ENCODE data around the gene CHRDL2. TPM values are rescaled to one million over a fixed set of nuclear protein-coding genes. Genes with fewer than 3 reads are reported as not detected.

CHRDL2 gene
- total RNA-seq, 1 donor from 2014 or later, result not detected

DNA sequence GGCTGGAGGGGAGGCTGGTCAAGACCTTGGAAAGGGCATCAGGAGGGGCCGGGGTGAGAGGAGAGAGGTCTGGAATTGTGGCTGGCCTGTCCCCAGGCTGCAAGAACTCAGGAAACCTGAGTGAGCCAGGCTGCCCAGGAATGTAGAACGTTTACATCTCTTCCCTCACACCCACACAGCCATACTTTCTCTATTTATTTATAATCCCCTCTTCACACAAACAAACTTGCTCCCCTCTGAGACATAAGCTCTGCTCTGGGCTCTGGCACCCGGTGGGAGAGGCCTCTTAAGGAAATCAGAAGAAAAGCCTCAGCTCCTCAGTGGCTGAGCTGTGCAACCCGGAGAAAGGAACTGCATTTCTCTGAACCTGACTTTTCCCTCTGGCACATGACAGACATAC, 5.5 kb downstream of the CHRDL2 start:
- H3K4me3 ChIP-seq (ENCODE audit: low read depth, low read length), result no peak overlapping the region
- TF ChIP-seq, protein P1, sequence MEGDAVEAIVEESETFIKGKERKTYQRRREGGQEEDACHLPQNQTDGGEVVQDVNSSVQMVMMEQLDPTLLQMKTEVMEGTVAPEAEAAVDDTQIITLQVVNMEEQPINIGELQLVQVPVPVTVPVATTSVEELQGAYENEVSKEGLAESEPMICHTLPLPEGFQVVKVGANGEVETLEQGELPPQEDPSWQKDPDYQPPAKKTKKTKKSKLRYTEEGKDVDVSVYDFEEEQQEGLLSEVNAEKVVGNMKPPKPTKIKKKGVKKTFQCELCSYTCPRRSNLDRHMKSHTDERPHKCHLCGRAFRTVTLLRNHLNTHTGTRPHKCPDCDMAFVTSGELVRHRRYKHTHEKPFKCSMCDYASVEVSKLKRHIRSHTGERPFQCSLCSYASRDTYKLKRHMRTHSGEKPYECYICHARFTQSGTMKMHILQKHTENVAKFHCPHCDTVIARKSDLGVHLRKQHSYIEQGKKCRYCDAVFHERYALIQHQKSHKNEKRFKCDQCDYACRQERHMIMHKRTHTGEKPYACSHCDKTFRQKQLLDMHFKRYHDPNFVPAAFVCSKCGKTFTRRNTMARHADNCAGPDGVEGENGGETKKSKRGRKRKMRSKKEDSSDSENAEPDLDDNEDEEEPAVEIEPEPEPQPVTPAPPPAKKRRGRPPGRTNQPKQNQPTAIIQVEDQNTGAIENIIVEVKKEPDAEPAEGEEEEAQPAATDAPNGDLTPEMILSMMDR (conservative IDR thresholded peaks at IDR 0.05; ENCODE audit: low read depth, low read length), result no peak
- DNase-seq (ENCODE audit: low read depth), result no peak

DNA sequence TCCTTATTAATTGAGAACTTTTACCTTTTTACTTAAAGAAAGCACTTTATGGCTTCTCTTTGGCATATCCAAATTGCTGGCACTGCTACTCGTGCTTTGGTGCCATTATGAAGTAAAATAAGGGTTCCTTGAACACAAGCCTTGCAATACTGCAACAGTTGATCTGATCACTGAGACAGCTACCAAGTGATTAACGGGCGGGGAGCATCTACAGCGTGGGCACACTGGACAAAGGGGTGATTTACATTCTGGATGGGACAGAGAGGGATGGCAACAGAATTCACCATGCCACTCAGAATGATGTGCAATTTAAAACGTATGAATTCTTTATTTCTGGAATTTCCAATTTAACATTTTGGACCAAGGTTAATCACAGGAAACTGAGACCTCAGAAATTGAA, 7.7 kb downstream of the CHRDL2 start:
- TF ChIP-seq, protein P1 (conservative IDR thresholded peaks at IDR 0.05; ENCODE audit: low read depth, low read length), result no peak
- H3K4me3 ChIP-seq (ENCODE audit: low read depth, low read length), result no peak overlapping the region
- DNase-seq (ENCODE audit: low read depth), result no peak

DNA sequence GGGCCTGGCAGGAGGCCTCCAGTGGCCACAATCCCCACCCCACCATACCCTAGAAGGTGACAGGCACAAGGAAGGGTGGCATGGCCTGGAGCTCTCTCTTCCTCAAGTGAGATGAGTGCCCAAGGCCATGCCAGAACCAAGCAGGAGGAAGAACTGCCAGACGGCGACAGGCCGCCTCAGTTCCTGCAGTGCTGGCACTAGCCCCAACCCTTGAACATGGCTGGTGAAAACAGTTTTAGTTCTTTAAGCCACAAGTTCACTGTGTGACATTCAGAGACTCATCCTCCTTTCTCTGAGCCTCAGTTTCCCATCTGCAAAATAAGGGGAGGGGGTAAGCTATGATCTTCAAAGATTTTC, 9.8 kb downstream of the CHRDL2 start:
- TF ChIP-seq, protein P1 (conservative IDR thresholded peaks at IDR 0.05; ENCODE audit: low read depth, low read length), result no peak
- no peak overlapping the region for H3K4me3 ChIP-seq (ENCODE audit: low read depth, low read length)
- no peak for DNase-seq (ENCODE audit: low read depth)

DNA sequence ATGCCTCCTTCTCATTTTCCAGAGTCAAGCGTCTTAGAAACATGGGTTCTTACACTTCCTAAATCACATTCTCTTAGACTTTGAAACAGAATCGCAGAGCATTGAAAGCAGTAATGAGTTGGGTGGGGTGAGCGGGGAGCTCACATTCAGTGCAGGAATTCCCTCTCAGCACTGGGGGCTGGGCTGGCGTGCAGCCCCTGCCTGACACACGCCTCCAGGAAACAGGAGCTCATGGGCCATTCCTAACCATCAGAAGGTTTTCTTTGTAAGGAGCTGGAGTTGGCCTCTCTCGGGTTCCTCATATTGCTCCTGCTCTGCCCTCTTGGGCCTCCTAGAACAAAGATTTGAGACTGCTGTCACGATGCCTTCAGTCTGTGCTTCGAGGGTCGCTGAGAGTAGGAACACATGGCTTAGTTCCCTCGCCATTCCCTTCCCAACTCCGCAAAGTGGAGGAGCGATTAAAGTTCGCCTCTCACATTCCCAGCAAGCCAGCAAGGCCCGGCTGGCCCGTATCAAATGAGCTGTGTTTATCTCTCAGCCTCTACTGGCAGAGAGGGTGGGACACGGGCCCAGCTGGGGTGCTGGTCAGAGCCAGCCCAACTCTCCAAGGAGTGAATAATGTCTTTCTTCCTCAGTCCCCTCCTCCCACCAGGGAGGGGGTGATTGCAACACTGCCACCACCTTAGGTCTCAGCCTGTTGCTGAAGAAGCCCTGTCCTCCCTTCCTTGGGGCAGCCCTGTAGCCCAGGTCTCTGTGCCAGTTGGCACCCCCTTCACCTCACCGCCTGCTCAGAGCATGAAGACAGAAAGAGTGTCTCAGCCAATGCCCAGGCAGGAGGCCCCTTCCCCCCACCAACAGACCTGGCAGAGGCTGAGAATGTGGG, 10.4 kb downstream of the CHRDL2 start:
- H3K4me3 ChIP-seq (ENCODE audit: low read depth, low read length), result no peak overlapping the region
- TF ChIP-seq, protein P1 (conservative IDR thresholded peaks at IDR 0.05; ENCODE audit: low read depth, low read length), result no peak
- no peak for DNase-seq (ENCODE audit: low read depth)

DNA sequence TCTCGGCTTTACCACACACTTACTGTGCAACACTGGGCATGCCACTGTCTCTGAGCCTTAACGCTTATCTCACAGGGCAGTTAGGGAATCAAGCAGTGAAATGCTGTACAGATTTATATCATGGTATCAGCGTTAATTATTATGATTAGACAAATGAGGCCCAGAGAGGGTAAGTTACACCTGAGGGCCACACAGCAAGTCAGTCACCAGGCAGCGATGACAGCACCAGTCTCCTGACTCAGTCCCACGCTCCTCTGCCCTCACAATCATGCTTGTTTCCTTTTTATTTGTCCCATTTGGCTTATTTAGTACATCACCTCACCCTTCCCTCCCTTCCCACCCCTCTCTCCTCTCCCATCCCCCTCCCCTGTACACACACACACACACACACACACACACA, 12.2 kb downstream of the CHRDL2 start:
- DNase-seq (ENCODE audit: low read depth), result no peak
- TF ChIP-seq, protein P1 (conservative IDR thresholded peaks at IDR 0.05; ENCODE audit: low read depth, low read length), result no peak
- no peak overlapping the region for H3K4me3 ChIP-seq (ENCODE audit: low read depth, low read length)

DNA sequence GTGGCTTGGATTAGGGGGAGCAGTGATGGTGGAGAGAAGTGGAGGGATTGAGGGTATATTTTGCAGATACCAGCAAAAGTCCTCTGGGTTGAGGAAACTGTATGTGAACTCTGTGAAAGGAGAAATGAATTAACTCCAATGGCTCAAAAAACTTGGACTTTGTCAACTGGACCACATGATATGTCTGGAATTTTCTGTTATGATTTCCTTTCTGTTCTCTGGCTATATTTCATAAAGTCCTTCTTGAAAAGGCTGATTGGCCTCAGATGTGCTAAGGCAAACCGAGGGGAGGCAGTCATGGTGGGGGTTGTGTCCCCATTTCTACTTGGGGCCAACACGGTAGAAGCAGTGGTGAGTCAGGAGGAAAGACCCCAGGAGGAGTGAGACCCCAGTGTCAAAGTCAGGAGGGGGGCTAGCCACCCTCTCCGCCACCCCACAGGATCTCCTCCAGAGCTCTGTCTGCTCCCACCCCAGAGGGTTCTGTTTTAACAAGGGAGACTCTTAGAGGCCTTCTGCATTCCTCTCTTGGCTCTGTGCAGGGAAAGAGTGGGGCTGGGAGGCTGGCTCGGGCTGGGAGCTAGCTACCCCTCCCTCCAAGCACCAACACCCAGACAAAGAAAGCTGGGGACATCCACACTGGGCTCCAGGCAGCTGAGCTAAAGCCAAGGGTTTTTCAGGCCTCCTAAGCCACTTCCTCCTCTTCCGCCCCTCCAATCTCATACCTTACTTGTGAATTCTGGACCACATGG, 13.8 kb downstream of the CHRDL2 start:
- DNase-seq (ENCODE audit: low read depth), result no peak
- TF ChIP-seq, protein P1 (conservative IDR thresholded peaks at IDR 0.05; ENCODE audit: low read depth, low read length), result no peak
- H3K4me3 ChIP-seq (ENCODE audit: low read depth, low read length), result no peak overlapping the region

Measured in epithelial cell of proximal tubule (primary cell).